Kidney tubule cell (primary cell): ENCODE results near the gene ACSM6.
A peak's percentile ranks its signal among the peaks of the same experiment; 100 is the strongest.
"Not testable (repeated sequence)": the region's sequence is repeated elsewhere in the genome, so short reads cannot be mapped to it uniquely, and the experiment has no call there.

Experiments used
- DNase-seq: peaks from one replicate; pipeline ENCODE4 v3.0.0-alpha.2; 2018; ENCODE audit warnings: low spot score

The ACSM6 gene

DNA sequence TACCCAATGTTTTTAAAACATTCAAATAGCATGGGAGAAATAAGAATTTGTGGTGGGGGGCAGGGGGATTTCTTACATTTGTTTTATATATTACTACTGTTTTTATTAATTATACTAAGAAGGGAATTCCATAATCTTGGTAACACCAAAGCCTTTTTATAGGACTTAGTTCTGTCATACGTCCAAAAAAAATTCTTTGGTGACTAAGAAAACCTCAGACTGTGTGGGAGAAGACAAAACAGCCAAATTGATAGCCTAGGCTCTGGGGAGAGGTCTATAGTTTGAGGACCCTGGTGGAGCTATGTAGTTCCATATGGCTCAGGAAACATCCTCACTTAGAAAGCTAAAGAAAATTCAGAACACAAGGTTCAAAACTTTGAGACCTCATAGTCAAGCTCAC is 23.4 kb downstream of the ACSM6 start:
- no peak for DNase-seq

DNA sequence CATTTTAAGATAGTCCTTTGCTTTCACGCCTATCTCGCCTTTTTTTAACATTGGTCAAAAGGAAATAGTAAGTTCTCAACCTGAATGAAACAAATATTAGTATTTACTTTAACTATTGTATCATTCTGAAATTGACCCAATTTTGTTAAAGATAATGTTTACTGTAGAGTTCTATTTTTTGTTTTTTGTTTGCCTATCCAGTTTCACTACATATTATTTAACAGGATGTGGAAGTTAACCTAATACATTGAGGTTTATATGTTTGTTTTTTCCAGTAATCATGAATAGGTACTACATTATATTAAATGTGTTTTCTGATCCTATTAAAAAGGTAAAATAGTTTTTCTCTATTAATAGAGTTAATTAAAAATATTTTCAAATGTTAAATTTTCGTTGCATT is 26.5 kb downstream of the ACSM6 start:
- no peak for DNase-seq

DNA sequence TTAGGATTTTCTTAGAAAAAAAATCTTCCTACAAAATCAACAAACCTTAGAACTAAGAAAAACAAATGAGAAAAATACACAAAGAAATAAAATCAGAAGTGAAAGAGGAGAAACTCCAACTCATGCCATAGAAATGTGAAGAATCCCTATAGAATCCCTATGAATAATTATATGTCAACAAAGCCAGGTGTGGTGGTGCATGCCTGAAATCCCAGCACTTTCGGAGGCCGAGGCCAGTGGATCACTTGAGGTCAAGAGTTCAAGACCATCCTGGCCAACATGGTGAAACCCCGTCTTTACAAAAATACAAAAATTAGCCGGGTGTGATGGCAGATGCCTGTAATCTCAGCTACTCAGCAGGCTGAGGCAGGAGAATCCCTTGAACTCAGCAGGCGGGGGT is 27.1 kb downstream of the ACSM6 start:
- peak; percentile 86 for DNase-seq

DNA sequence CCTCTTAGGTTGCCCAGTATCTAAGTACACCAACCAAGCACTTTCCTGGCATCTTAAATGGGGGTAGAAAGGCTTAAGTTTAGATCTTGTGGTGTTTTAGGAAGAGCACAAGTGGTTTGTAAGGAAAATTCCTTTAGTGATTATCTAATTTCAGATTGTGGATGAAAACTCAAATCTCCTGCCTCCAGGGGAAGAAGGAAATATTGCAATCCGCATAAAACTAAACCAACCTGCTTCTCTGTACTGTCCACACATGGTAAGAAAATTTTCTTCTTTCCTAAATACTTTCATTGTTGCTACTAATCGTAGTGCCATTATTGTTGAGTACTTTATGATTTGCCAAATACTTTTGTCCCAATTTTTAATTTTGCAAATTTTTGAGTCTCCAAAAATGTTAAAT is 31.1 kb downstream of the ACSM6 start:
- no peak for DNase-seq

DNA sequence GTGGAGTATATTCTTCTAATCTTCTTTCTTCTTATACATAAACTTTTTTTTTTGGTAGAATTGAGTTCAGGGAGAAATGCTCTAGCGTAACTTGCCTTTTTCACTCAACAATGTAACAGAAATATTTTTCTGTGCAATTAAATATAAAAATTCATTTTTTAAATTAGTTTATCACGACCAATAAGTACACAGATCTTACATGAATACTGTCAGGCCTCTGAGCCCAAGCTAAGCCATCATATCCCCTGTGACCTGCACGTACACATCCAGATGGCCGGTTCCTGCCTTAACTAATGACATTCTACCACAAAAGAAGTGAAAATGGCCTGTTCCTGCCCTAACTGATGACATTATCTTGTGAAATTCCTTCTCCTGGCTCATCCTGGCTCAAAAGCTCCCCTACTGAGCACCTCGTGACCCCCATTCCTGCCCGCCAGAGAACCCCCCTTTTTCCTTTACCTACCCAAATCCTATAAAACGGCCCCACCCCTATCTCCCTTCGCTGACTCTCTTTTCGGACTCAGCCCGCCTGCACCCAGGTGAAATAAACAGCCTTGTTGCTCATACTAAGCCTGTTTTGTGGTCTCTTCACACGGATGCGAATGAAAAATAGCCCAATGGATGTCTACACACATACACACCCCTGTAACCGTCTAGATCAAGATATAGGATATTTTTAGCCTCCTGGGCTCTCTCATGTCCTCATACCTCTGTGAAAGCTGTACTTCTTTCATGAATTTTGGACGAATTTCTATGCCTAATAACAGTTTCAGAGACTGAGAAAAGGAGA is 35.1 kb downstream of the ACSM6 start:
- not testable (repeated sequence) for DNase-seq

DNA sequence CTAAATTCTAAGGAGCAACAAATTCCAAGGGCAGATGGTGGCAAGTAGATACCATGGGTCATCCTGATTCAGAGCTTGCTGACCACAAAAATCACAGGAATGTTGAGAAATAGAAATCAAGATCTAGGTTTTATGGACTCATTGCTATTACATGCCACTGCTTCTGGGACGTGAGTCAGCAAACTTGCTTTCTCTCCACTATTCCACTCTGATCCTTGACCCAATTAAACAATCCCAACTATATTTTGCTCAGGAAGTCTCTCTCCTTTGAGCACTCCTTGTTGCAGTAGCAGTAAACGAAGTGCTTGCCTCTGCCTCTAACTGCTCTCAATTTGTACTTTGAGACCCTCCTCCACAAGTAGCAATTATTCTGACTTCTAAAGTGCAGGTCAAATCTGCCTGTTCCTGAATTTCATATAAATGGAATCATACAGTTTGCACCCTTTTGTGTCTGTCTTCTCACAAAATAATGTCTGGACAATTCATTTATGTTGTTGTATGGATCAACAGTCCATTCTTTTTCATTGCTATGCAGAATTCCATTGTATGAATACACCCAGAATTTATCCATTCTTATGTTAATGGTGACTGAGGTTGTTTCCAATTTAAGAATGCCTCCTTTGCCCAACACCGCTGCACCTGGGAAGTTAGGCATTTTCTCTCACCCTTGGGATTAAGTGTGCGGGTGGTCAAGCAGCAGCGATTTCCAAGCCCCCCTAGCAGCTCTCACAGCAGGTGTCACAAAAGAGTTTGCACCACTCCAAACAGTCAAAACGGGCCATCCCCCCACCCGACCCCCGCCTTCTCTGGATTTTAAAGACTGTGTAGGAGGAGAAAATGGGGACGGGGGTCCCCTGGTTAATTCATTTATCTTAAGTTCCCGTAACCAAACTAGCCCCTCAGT is 35.9 kb downstream of the ACSM6 start:
- DNase-seq, result peak; percentile 98

DNA sequence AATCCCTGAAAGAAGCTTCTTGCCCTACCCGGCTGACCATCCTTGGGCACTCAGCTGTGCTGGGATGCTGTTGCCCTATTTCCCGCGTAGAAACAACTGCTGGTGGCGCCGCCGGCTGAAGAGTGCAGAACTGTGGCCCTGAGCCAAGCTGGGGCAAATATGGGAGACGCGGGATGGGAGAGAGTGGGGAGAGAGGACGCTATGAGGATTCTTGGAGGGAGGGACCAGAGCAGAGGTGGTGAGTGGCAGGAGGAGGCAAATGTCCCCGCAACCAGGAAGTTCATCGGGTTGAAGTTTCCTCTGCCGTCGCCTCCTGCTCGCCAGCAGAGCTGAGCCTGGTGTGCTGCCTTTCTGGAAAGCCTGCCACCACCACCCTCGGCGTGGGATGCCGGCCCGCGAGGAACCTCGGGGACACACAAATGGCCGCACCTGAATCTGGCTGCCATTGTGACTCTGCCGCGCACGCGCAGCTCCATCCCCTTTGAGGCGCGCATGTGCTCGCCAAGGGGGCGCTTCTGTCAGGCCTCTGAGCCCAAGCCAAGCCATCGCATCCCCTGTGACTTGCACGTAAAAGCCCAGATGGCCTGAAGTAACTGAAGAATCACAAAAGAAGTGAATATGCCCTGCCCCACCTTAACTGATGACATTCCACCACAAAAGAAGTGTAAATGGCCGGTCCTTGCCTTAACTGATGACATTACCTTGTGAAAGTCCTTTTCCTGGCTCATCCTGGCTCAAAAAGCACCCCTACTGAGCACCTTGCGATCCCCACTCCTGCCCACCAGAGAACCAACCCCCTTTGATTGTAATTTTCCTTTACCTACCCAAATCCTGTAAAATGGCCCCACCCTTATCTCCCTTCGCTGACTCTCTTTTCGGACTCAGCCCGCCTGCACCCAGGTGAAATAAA is 36.9 kb downstream of the ACSM6 start:
- peak; percentile 19 for DNase-seq

DNA sequence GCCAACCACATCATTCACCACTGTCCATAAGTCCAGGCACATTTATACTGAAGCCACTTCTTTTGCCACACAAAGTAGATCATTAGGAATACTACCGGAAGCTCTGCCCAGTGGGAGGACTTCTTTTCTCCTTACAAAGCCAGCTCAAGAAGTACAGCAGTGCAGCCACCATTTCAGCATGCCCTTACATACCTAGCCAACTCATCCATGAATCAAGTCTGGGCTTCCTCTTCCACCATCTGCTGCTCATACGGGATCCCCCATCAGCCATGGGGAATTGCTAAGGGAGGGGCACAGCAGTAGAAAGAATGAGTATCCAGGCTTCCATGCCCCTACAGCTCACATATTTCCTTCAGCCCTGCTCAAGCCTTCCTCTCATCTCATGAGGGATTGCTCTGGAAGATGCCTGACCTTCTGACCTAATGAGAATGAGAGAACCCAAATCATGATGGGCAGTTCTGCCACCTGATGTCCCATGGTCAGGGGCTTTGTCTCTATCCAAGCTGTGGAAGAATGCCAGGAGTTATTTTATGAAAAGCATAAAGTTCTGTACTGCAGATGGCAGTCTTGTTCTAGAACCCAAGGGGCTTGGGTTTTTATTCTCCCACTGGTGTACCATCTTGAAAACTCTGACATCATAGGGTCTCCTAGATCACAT is 39.5 kb downstream of the ACSM6 start:
- DNase-seq, result peak; percentile 62

DNA sequence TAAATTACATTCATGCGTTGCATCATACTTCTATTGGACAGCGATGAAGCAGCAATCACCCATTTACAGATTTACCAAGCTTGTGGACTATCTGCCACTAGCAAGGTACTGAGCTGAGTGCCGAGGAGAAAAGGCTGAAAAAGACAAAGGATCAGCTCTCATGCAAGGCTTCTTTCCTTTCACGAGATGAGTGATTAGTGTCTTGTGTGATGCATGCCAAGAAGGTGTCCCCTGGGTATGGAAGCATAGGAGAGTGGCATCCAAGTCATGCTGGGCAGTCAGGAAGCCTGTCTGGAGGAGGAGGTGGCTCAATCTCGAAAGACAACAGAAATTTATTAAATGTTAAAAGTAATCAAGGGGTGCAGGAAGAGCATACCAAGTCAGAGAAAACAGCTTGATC is 40.9 kb downstream of the ACSM6 start:
- no peak for DNase-seq

DNA sequence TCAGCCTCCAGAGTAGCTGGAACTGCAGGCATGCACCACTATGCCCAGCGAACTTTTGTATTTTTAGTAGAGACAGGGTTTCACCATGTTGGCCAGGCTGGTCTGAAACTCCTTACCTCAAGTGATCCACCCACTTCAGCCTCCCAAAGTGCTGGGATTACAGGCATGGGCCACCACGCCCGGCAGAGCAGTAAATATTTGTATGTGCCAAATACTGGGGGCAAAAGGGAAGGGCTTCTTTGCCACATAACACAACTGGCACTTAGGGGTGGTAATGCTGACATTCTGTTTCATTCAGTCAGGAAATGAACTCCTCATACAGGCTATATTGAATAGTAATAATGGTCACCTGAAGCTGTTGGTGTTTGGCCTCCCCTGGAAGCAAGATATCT is 41.6 kb downstream of the ACSM6 start:
- no peak for DNase-seq

DNA sequence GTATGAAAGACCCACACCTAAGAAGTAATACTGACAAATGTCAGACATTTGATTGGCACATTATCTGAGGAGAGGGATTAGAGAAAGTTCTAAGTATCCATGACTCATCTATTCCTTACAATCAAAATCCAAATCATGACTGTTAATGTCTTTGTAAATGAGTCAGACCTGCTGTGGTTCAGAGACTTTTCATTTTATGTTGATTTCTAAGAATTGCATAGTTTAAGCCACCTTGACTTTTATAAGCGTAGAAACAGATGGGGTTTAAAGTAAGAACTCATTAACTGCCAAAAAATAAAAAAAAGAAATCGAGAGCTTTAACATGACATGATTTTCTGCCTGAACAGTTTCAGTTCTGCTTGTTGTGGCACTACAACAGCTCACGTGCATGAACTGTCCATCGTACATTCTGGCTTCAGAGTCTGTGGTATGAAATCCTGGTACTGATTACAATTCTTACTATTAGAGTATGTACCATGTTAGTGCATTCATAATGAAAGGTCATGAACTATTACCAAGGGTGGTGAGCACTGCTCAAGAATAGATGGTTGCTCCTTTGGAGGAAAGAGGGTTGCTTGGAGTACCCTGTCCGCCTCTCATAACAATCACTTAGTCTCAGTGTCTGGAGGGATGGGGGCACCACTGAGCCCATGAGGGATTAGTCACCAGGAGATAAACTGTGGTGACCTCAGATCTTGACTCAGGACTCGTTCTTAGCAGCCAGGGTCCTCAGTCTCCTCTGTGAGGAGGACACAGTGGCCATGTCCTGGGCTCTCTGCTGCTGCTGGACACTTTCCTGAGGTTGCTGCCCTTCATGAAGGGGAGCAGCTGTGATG is 42.2 kb downstream of the ACSM6 start:
- DNase-seq, result peak; percentile 76

DNA sequence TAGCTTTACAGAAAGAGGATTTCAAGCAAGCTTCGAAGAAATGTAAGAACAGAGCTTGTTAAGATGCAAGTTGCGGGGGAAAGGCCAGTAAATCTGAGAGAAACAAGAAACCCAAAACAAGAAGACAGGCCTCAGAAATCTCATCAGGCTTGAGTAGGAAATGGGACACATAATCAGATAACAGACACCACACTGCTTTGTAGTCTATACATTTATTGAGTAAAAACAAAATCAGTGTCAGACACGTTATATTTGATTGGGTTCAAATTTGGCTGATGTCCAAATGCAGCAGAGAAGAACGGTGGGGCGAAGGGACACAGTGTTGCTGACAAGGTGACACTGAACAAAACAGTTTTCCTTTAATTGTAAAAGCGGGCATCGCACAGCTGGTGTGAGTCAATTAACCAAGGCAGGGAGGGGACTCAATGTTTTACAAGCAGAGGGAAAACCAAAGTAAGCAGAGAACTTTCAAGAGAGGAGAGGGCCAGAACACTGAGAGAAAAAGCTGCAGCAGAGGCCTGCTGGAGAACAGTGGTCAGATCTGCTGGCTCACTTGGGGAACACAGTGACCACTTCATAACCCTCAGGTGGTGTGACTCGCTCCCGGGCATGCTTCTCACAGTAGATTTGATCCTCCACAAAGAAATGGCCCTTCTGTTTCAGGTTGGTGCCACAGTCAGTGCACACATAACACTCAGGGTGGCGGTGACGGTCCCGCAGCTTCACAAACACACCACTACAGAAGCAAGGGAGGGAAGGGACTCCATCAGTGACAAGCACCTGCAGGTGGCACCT is 43.5 kb downstream of the ACSM6 start:
- DNase-seq, result peak; percentile 41

DNA sequence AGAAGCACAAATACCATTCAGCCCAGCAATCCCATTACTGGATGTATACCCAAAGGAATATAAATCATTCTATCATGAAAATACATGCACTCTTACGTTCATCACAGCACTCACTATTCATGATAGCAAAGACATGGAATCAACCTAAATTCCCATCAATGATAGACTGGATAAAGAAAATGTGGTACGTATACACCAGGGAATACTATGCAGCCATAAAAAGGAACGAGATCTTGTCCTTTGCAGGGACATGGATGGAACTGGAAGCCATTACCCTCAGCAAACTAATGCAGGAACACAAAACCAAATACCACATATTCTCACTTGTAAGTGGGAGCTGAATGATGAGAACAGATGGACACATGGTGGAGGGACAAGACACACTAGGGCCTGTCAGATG is 46.1 kb downstream of the ACSM6 start:
- not testable (repeated sequence) for DNase-seq

DNA sequence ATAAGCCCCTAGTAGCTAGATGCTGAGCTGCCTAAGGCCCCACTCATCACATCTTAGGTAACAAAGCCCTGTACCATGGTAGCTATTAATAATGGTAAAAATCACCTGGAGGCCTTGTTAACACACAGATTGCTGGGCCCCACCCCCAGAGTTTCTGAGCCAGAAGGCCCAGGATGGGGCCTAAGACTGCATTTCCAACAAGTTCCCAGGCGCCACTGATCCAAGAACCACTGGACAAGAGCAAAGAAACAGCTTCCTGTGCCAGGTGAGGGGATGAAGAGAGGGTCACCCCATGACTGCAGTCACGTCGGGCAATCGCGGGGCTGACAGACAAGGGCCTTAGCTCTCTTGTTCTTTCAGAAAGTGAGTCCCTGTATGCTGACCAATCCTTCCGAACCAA is 46.8 kb downstream of the ACSM6 start:
- no peak for DNase-seq

DNA sequence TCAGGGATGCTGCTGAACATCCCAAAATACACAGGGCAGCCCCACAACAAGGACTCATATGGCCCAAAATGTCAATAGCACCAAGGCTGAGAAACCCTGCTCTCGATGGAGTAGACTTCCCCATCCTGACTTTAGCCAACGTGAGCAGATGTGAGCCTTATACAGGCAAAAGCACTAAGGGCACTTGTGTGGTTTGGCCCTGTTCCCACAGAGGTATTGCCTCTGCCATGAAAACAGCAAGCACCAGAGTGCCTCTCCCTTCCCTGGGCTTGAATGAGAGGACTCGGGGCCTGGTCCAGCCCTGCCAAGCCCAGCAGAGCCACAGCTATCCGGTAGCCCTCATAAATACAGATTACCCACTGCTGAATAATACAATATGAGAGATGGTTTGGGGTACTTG is 47.5 kb downstream of the ACSM6 start:
- DNase-seq, result no peak

DNA sequence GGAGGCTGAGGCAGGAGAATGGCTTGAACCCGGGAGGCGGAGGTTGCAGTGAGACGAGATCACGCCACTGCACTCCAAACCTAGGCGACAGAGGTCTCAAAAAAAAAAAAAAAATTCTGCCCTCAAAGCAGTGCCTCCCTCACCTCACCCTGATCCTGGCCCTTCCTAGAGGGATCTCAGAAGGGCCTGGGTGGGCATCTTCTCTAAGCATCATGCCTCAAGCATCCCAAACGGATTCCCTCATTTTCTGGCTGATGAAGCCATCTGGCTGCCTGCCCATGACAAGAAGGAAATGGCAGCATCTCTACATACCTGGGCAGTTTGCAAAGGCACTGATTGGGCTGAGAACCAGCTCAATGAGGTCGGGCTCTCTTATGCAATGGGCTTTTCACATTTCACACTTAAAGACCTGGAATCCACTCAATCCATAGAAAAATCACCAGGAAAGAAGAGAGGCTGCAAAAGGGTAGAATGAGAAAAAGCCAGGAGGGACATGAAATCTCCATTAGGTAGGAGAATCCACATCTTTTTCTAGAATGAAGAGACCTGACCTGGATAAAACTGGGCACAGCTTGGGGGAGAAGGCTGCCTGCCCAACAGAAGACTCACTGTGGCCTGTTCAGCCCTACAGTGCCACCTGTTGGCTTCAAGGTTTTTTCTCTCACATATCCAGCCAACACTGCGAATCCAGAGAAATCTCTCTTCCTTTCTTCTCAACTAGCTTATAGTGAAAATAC is 48.7 kb downstream of the ACSM6 start:
- peak; percentile 62 for DNase-seq

DNA sequence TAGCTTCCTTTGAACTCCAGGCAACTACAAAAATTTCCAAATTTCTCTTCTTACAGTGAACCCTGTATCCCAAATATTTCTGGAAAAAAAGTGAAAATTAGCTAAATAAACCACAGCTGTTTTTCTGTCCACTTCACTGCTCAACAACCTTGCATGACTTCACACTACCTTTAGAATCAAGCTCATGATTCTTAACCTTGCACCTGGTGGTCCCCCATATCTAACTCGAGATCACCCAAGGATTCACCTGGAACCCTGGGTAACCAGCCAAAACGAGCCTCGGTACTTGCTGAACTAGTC is 49.2 kb downstream of the ACSM6 start:
- DNase-seq, result no peak

DNA sequence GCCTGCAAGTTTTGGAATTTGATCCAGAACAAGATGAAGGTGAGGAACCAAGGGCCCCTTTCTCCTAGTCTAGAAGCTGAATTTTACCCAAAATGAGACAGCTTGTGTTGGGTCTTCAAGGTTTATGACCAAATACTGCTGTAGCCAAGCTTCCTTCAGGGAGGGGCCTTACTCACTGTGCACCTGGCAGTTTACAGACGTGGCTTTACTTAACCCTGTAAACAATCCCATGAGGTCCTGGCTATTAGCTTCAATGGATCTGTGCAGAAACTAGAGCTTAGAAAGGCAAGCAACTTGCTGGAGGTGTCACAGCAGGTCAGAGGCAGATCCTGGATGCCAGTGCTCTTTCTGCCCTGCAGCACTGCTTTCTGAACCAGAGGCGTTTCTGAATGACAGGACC is 50.1 kb downstream of the ACSM6 start:
- DNase-seq, result no peak

DNA sequence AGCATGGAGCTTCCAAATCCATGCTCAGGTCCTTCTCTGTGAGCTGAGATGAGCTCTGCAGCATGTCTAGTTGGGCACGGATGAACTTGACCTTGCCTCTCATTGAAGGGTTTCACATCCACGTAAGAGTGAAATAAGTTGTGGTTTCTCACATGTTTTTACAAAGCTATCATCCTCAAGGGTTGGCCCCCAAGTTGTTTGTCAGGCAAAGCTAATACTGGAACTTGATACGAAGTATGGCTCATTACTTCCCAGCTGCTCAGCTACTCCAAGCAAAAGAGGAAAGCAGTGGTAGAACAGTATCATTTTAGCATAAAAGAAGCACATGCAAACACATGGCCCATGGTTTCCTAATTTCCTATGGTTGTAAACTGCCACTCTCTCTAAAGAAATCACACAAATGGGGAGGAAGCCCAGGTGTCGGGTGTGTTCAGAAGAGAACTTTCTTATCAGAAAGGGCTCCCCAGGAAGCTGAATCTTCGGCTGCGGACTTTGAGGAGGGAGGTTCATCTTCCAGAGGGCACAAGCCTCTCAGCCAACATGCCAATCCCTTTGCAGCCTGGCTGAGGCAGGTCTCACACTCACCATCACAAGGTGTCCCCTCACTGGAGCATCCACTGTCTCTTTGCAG is 51.5 kb downstream of the ACSM6 start:
- no peak for DNase-seq
